ENCODE measurements around the gene TEF. TPM values are rescaled to one million over a fixed set of nuclear protein-coding genes. Genes with fewer than 3 reads are reported as not detected.

Gene TEF
- total RNA-seq, 1 experiment from 2014 or later, result 2.2 TPM

GRCh38 chr22:41361716-41362310, 19.9 kb upstream of the TEF start:
- no peak overlapping the region for H3K4me3 Mint-ChIP-seq (ENCODE audit: unreplicated experiment)
- H3K27me3 Mint-ChIP-seq (ENCODE audit: insufficient read depth, unreplicated experiment), result no peaks in the 10 kb centered on the region
- BruUV-seq (replicated peaks), result no TSS peak
- no peak overlapping the region for H3K27ac Mint-ChIP-seq (ENCODE audit: low read depth, unreplicated experiment)
- ChIA-PET POLR2A (no interaction called here), CTCF (no interaction called here)
- no peaks in the 10 kb centered on the region for H3K4me1 Mint-ChIP-seq (ENCODE audit: insufficient read depth, unreplicated experiment)
- intact Hi-C loops (cut with micrococcal nuclease), result no loop called here
- peak; percentile 28 for DNase-seq (ENCODE audit: unreplicated experiment)
- TF ChIP-seq, protein P1, sequence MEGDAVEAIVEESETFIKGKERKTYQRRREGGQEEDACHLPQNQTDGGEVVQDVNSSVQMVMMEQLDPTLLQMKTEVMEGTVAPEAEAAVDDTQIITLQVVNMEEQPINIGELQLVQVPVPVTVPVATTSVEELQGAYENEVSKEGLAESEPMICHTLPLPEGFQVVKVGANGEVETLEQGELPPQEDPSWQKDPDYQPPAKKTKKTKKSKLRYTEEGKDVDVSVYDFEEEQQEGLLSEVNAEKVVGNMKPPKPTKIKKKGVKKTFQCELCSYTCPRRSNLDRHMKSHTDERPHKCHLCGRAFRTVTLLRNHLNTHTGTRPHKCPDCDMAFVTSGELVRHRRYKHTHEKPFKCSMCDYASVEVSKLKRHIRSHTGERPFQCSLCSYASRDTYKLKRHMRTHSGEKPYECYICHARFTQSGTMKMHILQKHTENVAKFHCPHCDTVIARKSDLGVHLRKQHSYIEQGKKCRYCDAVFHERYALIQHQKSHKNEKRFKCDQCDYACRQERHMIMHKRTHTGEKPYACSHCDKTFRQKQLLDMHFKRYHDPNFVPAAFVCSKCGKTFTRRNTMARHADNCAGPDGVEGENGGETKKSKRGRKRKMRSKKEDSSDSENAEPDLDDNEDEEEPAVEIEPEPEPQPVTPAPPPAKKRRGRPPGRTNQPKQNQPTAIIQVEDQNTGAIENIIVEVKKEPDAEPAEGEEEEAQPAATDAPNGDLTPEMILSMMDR (IDR thresholded peaks at IDR 0.05; ENCODE audit: unreplicated experiment), result no peak
- H3K9me3 Mint-ChIP-seq (ENCODE audit: unreplicated experiment), result no peaks in the 10 kb centered on the region
- peaks cover 17% of the 10 kb centered on the region for H3K36me3 Mint-ChIP-seq (ENCODE audit: insufficient read depth, unreplicated experiment)

DNA sequence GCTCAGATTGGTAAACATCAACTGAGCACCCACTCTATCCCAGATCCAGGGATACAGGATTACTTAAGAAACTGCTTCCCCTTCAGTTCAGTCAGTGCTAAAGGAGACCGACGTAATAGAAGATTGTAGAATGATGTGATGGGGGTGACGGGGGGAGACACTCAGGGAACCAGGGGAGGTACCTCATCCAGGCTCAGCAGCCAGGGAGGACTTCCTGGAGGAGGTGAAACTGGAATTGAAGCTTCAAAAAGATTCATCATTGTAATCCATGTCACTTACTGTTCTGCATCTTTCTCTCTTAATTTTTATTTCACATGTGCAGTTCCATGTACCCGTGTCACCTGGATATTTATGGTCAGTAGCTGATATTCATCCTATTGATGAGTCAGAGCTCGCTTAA, 19.1 kb upstream of the TEF start:
- ChIA-PET CTCF (interaction anchor here (0.6 kb wide), 1 partner anchor 59 kb away, joined by 3 read pairs; no protein-coding TSS in a partner anchor), POLR2A (no interaction called here)
- intact Hi-C loops (cut with micrococcal nuclease), result no loop called here
- BruUV-seq (replicated peaks), result no TSS peak
- Mint-ChIP-seq H3K4me3 (ENCODE audit: unreplicated experiment) (no peak overlapping the region), H3K36me3 (ENCODE audit: insufficient read depth, unreplicated experiment) (peaks cover 13% of the 10 kb centered on the region), H3K27ac (ENCODE audit: low read depth, unreplicated experiment) (no peak overlapping the region), H3K4me1 (ENCODE audit: insufficient read depth, unreplicated experiment) (peaks cover 5% of the 10 kb centered on the region), H3K9me3 (ENCODE audit: unreplicated experiment) (no peaks in the 10 kb centered on the region), H3K27me3 (ENCODE audit: insufficient read depth, unreplicated experiment) (no peaks in the 10 kb centered on the region)
- no peak for DNase-seq (ENCODE audit: unreplicated experiment)
- TF ChIP-seq, protein P1 (IDR thresholded peaks at IDR 0.05; ENCODE audit: unreplicated experiment), result no peak

GRCh38 chr22:41364233-41364632, 17.5 kb upstream of the TEF start:
- TF ChIP-seq, protein P1 (IDR thresholded peaks at IDR 0.05; ENCODE audit: unreplicated experiment), result no peak
- no peak for DNase-seq (ENCODE audit: unreplicated experiment)
- POLR2A ChIA-PET, result no interaction called here
- peaks cover 9% of the 10 kb centered on the region for H3K4me1 Mint-ChIP-seq (ENCODE audit: insufficient read depth, unreplicated experiment)
- BruUV-seq (replicated peaks), result no TSS peak
- peaks cover 6% of the 10 kb centered on the region for H3K36me3 Mint-ChIP-seq (ENCODE audit: insufficient read depth, unreplicated experiment)
- CTCF ChIA-PET, result no interaction called here
- intact Hi-C loops (cut with micrococcal nuclease), result no loop called here
- no peaks in the 10 kb centered on the region for H3K27me3 Mint-ChIP-seq (ENCODE audit: insufficient read depth, unreplicated experiment)
- no peaks in the 10 kb centered on the region for H3K9me3 Mint-ChIP-seq (ENCODE audit: unreplicated experiment)
- no peak overlapping the region for H3K4me3 Mint-ChIP-seq (ENCODE audit: unreplicated experiment)
- H3K27ac Mint-ChIP-seq (ENCODE audit: low read depth, unreplicated experiment), result no peak overlapping the region

- Mint-ChIP-seq H3K36me3 (ENCODE audit: insufficient read depth, unreplicated experiment) (no peaks in the 10 kb centered on the region), H3K4me1 (ENCODE audit: insufficient read depth, unreplicated experiment) (peaks cover 9% of the 10 kb centered on the region), H3K27ac (ENCODE audit: low read depth, unreplicated experiment) (no peak overlapping the region), H3K27me3 (ENCODE audit: insufficient read depth, unreplicated experiment) (no peaks in the 10 kb centered on the region), H3K4me3 (ENCODE audit: unreplicated experiment) (no peak overlapping the region), H3K9me3 (ENCODE audit: unreplicated experiment) (no peaks in the 10 kb centered on the region)
- ChIA-PET CTCF (no interaction called here), POLR2A (interaction anchor here (0.6 to 4.6 kb wide), 3 partner anchors 16 to 79 kb away, joined by 3 to 46 read pairs (median 31); partner anchors contain the start of genes RANGAP1 and TEF)
- no TSS peak for BruUV-seq (replicated peaks)
- TF ChIP-seq, protein P1 (IDR thresholded peaks at IDR 0.05; ENCODE audit: unreplicated experiment), result no peak
- intact Hi-C loops (cut with micrococcal nuclease), result no loop called here
- no peak for DNase-seq (ENCODE audit: unreplicated experiment)
These were observed 16.8 kb upstream of the TEF start for GRCh38 chr22:41364955-41365354.

All from MCF 10A (cell line).